ENCODE results near the gene LGR6. TPM values are rescaled to one million over a fixed set of nuclear protein-coding genes. Genes with fewer than 3 reads are reported as not detected.
"Not testable (repeated sequence)": the region's sequence is repeated elsewhere in the genome, so short reads cannot be mapped to it uniquely, and the experiment has no call there.

Gene LGR6
- total RNA-seq, 1 donor from 2014 or later = 4.1 TPM

DNA sequence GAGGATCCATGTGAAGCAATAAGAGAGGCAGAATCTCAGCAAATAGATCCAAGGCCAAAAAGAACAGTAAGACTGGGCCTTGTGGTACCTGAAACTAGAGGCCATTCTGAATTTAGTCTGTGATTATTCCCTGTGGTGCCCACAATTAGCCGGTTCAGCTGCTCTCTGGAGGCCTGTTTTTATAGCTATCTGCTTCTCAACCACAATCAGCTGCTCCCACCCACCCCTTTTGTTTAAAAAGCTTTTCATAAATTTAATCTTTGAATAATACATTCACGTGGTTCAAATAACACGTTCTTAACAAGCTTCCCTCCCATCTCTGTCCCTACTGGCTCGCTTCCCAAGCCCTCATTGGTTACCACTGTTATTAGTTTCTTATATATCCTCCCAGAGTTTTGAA lies 130.1 kb downstream of the LGR6 start:
- ATAC-seq = no peak
- intact Hi-C loops (cut with DNase I) = no loop called here
- DNase-seq (ENCODE audit: missing footprints) = no peak

DNA sequence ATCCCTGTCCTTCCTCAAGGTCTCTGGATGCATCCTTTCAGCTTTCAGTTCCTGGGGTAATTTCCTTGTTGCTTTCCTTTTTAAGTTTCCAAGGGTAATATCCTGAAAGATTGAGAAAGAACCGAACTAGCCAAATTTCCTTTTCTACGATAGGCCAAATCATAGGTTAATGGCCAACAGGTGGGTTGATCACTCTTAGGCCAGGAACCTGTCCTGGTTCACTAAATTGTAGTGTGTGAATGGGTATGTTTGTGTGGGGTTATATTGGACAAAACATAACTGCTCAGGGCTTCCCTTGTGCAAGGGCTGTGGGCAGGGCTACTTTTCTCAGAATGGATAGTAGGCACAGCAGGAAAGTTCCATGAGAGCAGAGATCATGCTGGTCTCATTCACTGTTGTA lies 131.0 kb downstream of the LGR6 start:
- DNase-seq (ENCODE audit: missing footprints) = no peak
- ATAC-seq = no peak
- intact Hi-C loops (cut with DNase I) = no loop called here

DNA sequence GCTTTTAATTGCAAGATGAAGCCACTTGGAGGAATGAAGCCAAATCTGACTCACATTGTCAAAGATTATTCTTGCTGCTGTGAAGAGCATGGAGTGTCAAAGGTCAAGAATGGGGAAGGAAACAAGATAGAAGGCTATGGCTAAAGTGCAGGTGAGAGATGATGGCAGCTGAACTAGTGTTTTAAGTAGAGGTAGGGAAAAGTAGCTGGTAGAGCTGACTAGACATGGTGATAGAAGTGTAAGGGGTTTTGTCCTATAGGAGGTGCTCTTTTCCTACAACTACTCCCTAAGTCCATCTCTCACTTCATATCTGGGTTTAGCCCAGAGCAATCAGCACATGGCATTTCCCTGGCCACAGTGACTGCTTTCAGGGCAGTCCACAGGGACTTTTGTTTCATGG lies 136.3 kb downstream of the LGR6 start:
- ATAC-seq (no peak), DNase-seq (ENCODE audit: missing footprints) (no peak)
- intact Hi-C loops (cut with DNase I) = no loop called here

DNA sequence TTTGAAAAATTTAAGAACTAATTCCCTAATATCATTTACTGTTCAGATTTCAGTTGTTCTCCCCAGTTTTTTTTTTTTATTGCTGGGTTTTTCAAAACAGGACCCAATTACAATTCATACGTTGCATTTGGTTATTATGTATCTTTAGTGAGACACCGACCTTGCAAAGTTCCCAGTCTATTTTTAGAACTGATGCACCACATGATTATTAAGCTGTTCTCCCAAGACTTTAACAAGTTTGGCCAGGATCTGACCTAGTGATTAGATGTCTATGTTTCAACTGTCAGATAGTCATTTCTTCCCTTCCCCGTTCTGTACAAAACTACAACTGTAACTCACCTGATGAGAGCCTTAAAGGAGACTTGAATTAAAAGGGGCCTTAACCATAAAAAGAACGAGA lies 140.3 kb downstream of the LGR6 start:
- intact Hi-C loops (cut with DNase I) = no loop called here
- DNase-seq (ENCODE audit: missing footprints) = no peak

DNA sequence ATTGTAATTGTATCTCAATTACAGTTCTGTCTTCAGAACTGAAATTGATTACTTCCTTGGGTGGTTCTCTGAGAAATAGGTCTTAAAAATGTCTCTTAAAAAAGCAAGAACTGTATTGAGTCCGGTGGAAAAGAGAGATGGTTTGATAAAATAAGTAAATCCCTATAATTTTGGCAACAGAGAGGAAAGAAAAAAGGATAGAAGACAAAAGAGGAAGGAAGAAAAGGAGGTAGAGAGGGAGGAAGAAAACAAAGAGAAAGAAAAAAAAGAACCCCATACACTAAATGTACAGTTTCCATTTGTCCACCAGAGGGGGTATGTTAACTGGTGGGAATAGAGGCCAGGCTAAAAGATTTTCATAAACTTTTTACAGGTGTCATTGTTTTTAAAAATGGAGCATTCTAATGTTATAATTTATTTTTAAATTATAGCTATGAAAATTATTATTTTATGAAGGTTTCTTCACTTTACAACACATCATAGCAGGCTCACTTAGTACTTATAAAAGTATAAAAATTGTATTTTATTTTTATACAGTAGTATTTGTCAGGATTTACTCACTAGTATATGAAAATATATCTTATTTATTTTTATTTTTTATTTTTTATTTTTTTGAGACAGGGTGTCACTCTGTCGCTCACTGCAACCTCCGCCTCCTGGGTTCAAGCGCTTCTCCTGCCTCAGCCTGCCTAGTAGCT lies 150.2 kb downstream of the LGR6 start:
- ATAC-seq (no peak), DNase-seq (ENCODE audit: missing footprints) (no peak)
- intact Hi-C loops (cut with DNase I) = loop anchor here (5.0 to 10.0 kb wide), 2 partner anchors 251 to 374 kb away; no protein-coding TSS in a partner anchor

More for the DNA sequence above, 140.3 kb downstream of the LGR6 start:
- no peak for ATAC-seq

DNA sequence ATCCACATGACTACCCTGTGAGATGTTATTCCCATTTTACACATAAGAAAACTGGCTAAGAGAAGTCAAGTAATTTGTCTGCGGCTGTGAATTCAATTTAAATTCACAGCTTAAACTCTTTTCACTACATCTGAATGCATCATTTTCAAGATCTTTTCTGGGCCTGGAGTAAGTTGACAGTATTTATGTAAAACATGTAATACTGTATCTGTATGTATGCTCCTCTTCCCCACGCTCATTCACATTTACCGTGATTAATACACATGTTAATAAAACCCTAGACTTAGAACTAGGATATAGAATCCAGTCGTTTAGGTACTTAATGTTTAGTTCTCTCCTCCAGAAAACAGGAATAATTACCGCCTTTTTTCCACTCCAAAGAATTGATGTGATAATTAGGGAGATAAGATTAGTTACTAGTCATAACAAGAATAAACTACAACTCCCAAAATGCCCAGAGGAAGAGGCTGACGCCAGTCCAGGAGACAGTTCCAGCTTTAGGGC lies 154.5 kb downstream of the LGR6 start:
- DNase-seq (ENCODE audit: missing footprints) (no peak), ATAC-seq (no peak)
- intact Hi-C loops (cut with DNase I) = loop anchor here (2.0 to 10.0 kb wide), 3 partner anchors 64 to 247 kb away; no protein-coding TSS in a partner anchor

DNA sequence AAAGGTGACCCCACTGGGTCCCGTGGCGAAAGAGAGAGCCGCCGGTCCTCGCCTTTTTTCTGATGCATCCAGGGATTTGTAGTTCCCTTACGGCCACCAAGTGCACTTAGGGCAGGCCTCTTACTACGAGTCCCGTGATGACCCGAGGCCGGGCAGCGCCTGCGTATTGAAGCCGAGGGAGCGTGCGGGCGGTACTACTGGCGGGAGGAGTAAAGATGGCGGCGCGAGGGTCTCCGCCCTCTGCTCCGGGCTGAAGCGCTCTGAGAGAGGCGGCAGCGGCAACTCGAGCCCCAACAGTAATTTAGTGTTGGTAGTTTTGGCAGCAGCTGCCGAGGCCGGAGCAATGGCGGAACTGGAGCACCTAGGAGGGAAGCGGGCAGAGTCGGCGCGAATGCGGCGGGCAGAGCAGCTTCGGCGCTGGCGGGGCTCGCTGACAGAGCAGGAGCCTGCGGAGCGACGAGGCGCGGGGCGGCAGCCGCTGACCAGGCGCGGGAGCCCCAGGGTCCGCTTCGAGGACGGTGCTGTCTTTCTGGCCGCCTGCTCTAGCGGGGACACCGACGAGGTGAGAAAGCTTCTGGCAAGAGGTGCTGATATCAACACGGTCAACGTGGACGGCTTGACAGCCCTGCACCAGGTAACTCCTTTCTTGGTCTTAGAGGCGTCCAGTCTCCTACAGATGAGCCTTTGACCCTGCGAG lies 155.1 kb downstream of the LGR6 start, which contains the start of gene PPP1R12B:
PPP1R12B (plus strand) TSS at position 191 of the 697 bp plus-strand sequence; CDS start at position 344, 153 bp downstream.
- ATAC-seq (peak; percentile 99), DNase-seq (ENCODE audit: missing footprints) (peak; percentile 99)
- intact Hi-C loops (cut with DNase I) = loop anchor here (2.0 to 10.0 kb wide), 3 partner anchors 64 to 246 kb away; no protein-coding TSS in a partner anchor

DNA sequence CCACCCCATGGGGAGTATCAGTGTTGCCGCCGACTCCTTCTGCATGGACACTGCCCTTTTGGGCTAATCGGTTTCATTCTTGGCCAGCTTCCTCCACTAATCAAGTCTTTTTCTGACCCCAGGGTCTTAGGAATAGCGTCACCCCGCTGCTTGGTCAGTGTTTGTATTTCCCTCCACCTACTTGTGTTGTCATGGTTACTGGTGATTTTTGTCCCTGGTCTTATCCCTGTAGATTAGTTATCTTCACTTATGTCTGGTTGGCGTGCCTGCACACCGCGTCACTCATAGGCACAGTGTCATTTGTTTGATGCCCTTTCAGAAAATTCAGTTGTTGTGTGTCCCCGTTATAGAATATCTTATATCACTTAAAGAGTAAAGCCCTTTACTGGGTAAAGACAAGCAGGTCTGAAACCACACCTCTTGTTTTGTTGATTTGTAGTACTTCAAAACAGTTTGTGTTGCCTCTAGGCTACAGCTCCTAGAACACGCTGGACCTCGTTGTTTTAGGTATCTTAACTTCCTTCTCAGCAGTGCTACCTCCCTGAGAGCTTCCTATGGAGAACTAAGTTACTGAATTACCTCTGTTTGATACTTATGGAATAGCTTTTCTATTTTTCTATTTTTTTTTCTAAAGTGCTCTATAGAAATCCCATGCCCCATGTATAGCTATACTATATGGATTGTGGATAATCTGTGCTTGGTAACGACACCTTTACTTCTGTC lies 155.8 kb downstream of the LGR6 start:
- ATAC-seq (peak; percentile 3), DNase-seq (ENCODE audit: missing footprints) (no peak)
- intact Hi-C loops (cut with DNase I) = loop anchor here (2.0 to 10.0 kb wide), 3 partner anchors 63 to 245 kb away; no protein-coding TSS in a partner anchor

DNA sequence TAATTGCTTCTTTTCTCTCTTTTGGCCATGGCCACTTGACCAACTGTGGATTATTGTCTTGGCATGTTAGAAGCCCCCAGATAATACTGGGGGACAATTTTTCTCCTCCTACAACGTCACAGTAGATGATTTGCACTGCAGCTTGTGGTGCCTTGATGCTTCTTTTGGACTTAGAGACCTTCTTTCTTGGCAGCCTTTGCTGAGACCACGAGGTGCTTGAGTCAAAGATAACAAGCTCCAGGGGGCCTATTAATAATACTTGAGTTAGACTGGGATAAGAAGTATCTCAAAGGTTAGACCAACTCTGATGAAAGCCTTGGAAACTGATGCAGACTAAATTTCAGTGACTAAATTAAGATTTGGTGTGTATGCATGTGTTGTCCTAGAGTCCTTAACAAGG lies 158.1 kb downstream of the LGR6 start:
- no peak for DNase-seq (ENCODE audit: missing footprints)
- intact Hi-C loops (cut with DNase I) = no loop called here
- no peak for ATAC-seq

DNA sequence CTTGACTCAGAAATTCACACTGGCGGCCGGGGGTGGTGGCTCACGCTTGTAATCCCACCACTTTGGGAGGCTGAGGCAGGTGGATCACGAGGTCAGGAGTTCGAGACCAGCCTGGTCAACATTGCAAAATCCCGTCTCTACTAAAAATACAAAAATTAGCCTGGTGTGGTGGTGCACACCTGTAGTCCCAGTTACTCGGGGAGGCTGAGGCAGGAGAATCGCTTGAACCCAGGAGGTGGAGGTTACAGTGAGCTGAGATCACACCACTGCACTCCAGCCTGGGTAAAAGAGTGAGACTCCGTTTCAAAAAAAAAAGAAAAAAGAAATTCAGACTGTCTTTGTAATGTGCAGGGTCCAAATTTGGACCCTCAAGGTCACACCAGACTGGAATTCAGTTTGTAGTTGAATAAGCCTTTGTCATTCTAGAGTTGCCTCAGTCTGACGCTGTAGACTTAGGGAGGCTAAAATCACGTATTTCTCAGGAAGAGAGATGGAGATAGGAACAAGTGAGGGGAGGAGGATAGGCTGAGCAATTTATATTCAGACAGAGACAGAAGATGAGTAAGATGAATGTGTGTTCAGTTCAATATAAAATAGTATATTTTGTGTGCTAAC lies 159.1 kb downstream of the LGR6 start:
- ATAC-seq; DNase-seq (ENCODE audit: missing footprints); intact Hi-C loops (cut with DNase I): not testable (repeated sequence)

DNA sequence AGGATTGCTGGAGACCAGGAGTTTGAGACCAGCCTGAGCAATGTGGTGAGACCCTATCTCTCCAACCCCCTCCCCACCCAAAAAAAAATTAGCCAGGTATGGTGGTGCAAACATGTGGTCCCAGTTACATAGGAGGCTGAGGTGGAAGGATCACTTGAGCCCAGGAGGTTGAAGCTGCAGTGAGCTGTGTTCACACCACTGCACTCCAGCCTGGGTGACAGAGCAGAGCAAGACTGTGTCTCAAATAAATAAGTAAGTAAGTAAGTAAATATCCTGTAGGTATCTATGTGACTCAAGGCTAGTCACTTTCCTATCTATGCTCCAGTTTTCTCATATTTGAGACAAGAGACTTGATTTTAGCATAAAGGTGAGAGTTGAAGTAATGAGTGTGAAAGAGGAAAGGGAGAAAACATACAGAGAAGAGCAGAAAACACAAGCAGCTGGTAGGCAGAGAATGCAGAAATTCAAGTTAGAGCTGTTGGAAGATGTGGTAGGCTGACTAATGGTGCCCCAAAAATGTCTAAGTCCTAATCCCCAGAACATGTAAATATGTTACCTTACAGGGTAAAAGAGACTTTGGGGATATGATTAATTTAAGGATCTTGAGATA lies 162.4 kb downstream of the LGR6 start:
- DNase-seq (ENCODE audit: missing footprints) (no peak), ATAC-seq (no peak)
- intact Hi-C loops (cut with DNase I) = no loop called here

DNA sequence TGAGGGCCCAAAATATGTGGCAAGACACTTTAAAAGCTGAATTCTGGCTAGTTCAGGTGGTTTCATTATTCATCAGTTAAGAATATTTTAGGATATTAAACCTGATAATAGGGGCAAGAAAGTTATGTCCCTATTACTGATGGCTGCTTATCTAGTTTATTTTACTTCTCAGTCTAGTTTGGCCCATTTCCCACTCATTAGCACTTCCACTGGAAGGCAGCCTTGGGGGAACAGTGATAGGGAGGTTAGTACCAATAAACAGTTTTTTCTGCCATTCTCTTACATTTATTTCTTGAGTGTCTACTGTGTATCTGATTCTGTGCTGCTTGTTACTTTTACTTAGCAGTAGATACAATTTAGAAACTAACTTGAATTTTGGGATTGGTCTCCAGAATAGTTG lies 163.9 kb downstream of the LGR6 start:
- intact Hi-C loops (cut with DNase I) = no loop called here
- DNase-seq (ENCODE audit: missing footprints) (no peak), ATAC-seq (no peak)

DNA sequence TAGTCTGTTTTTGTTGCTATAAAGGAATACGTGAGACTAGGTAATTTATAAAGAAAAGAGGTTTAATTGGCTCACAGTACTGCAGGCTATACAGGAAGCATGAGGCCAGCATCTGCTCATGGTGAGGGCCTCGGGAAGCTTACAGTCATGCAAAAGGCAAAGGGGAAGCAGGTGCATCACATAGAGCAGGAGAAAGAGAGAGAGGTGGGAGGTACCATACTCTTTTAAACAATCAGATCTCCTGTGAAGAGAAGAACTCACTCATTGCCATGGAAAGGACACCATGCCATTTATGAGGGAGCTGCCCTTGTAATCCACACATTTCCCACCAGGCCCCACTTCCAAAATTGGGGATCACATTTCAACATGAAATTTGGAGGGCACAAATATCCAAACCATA lies 167.6 kb downstream of the LGR6 start:
- intact Hi-C loops (cut with DNase I) = no loop called here
- DNase-seq (ENCODE audit: missing footprints) (no peak), ATAC-seq (no peak)

DNA sequence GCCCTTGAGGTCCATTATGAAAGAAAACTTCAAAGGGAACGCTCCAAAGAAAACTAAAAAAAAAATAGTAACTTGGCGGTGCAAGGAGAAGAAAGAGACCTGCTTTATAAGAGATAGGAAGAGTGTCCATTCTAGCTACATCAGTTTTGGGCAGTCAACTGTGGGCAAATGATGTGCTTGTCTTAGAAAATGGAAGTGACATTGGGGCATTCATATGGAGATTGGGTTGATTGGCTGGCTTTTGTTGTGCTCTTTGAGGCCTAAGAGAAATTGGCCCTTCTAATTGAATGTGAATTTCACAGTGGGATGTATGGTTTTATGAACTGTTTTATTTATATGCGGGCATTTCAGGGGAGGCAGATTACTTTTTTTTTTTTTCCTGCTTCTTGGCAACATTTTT lies 168.1 kb downstream of the LGR6 start:
- no peak for ATAC-seq
- intact Hi-C loops (cut with DNase I) = no loop called here
- DNase-seq (ENCODE audit: missing footprints) = no peak

DNA sequence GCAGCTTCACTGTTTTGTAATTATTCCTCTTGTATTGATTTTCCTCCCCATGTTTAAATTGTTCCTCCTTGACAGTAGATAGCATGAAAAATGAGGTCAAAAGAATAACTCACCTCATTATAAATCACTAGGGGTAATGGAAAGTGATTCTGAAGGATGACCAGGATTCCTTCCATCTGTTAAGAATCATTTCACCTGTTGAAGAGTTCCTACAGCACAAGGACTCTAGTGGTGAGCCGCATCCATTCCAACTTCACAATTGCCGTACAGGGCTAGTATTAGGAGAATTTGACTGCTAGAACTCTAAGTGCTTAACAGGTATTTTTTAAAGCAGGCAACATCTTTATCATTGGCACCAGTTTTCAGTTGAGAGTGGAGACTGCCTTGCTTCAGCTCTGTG lies 168.6 kb downstream of the LGR6 start:
- intact Hi-C loops (cut with DNase I) = no loop called here
- ATAC-seq (no peak), DNase-seq (ENCODE audit: missing footprints) (no peak)

DNA sequence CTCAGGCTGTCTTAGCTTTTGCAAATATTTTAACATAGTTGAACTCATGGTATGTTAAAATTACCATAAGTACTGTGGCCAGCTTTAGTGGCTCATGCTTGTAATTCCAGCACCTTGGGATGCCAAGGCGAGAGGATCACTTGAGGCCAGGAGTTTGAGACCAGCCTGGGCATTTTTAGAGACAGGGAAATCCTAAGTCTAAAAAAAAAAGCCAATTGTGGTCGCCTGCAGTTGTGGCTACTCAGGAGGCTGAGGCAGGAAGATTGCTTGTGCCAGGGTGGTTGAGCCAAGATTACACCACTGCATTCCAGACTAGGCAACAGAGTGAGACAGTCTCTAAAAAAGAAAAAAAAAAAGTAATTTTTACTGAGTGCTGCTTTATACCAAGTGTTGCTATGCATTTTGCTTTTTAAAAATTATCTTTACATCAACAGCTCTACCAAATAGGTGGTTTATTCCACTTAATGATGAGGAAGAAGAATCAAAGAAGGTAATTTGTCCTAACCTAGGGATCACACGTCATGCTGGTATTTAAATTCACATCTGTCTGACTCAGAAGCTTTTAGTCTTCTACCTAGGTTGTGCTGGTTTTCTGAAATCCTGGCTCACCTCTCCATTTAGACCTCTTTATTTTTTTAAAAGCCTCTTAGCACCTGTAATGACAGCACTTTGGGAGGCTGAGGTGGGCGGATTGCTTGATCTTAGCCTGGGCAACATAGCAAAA lies 171.7 kb downstream of the LGR6 start:
- intact Hi-C loops (cut with DNase I) = no loop called here
- peak; percentile 52 for ATAC-seq
- DNase-seq (ENCODE audit: missing footprints) = no peak

DNA sequence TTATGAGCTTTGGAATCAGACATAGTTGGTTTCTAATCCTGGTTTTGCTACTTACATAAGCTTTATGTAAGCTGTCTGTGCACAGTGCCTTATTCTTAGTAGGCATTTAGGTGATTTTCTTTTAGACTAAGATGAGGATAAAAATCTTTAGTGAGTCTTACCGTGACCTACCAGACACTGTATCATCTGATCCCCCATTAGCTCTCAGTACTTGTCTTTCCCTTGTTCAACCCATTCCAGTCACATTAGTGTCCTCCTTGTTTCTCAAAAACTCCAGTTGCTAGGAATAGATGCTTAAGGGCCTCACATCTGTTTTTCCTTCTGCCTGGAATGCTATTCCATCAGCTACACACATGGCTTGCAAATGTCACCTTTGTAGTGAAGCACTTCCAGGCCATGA lies 173.7 kb downstream of the LGR6 start:
- ATAC-seq (no peak), DNase-seq (ENCODE audit: missing footprints) (no peak)
- intact Hi-C loops (cut with DNase I) = no loop called here
